ENCODE measurements around the gene CRYBG1. TPM values are rescaled to one million over a fixed set of nuclear protein-coding genes. Genes with fewer than 3 reads are reported as not detected.
"Not testable (repeated sequence)": the region's sequence is repeated elsewhere in the genome, so short reads cannot be mapped to it uniquely, and the experiment has no call there.

Gene CRYBG1
- total RNA-seq, 1 donor from 2014 or later: 24.9 TPM

DNA sequence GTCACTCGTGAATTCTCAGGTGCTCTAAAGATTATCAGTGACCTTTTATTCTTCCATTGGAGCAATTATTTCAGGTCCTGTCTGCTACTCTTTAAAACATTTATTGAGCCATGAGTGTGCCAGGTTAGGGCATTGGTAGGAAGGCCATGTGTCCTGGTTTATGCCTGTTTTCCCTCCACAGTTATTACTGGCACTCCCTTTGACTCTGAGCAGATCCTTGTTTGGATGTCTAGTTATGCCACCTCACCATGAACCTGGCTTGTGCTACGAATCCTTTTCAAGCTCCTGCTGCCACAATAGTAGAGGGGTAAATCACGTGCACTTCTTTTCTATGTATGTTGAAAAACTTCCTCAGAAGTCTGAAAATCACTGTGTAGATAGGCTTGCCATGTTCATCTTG is 27.4 kb downstream of the CRYBG1 start:
- TF ChIP-seq, protein P1, sequence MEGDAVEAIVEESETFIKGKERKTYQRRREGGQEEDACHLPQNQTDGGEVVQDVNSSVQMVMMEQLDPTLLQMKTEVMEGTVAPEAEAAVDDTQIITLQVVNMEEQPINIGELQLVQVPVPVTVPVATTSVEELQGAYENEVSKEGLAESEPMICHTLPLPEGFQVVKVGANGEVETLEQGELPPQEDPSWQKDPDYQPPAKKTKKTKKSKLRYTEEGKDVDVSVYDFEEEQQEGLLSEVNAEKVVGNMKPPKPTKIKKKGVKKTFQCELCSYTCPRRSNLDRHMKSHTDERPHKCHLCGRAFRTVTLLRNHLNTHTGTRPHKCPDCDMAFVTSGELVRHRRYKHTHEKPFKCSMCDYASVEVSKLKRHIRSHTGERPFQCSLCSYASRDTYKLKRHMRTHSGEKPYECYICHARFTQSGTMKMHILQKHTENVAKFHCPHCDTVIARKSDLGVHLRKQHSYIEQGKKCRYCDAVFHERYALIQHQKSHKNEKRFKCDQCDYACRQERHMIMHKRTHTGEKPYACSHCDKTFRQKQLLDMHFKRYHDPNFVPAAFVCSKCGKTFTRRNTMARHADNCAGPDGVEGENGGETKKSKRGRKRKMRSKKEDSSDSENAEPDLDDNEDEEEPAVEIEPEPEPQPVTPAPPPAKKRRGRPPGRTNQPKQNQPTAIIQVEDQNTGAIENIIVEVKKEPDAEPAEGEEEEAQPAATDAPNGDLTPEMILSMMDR (IDR thresholded peaks at IDR 0.05): no peak
- no peak overlapping the region for H3K4me3 ChIP-seq
- ATAC-seq (no peak), DNase-seq (no peak)
- no peaks in the 10 kb centered on the region for H3K9me3 ChIP-seq
- intact Hi-C loops (cut with DNase I): no loop called here
- no peak overlapping the region for H3K27ac ChIP-seq
- H3K27me3 ChIP-seq: peaks cover 5% of the 10 kb centered on the region
- no peaks in the 10 kb centered on the region for H3K36me3 ChIP-seq
- H3K4me1 ChIP-seq: no peaks in the 10 kb centered on the region

DNA sequence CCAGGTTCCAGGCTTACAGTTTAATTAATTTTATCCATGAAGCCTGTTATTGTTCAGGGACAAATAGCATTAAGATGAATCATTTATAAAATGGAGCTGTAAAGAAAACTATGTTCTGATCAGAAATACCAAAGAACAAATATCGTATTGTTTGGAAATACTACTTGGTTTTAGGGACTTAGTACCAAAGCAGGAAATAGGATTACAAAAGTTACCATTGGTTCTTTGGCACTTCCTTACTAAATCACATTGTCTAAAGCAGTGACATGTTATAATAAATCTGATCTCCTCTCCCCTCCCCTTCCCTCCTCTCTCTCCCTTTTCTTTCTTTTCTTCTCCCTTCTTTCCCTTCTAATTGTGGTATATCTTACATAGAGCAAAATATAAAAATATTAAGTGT is 29.6 kb downstream of the CRYBG1 start:
- Histone ChIP-seq H3K27ac (no peak overlapping the region), H3K4me1 (no peaks in the 10 kb centered on the region), H3K36me3 (no peaks in the 10 kb centered on the region), H3K9me3 (no peaks in the 10 kb centered on the region), H3K27me3 (peaks cover 5% of the 10 kb centered on the region), H3K4me3 (no peak overlapping the region)
- intact Hi-C loops (cut with DNase I): no loop called here
- DNase-seq (no peak), ATAC-seq (no peak)
- TF ChIP-seq, protein P1 (IDR thresholded peaks at IDR 0.05): no peak

- Histone ChIP-seq H3K27ac (no peak overlapping the region), H3K4me3 (no peak overlapping the region), H3K36me3 (no peaks in the 10 kb centered on the region), H3K4me1 (no peaks in the 10 kb centered on the region), H3K9me3 (no peaks in the 10 kb centered on the region), H3K27me3 (peaks cover 5% of the 10 kb centered on the region)
- DNase-seq (no peak), ATAC-seq (no peak)
- intact Hi-C loops (cut with DNase I): no loop called here
- TF ChIP-seq, protein P1 (IDR thresholded peaks at IDR 0.05): no peak
Measured at GRCh38 chr6:106396426-106397220, 36.1 kb downstream of the CRYBG1 start.

DNA sequence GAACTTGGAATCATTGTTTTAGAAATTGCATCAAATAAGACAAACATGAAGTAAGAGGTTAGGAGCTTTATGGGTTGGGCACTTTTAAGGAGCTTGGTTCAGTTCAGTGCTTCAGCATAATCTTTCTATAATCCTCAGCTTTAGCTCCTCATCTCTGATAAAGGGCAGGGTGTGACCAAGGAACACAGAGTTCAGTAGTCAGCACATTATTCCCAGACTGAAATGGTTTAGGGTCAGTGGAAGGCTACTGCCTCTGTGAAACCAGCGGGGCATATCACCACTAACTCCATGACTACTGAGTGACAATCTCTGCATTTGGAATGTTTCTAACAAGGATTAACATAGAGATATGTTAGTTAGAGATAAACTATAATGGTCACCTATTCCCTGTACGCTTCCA is 36.9 kb downstream of the CRYBG1 start:
- no peak overlapping the region for H3K27ac ChIP-seq
- TF ChIP-seq, protein P1 (IDR thresholded peaks at IDR 0.05): no peak
- H3K4me1 ChIP-seq: no peaks in the 10 kb centered on the region

DNA sequence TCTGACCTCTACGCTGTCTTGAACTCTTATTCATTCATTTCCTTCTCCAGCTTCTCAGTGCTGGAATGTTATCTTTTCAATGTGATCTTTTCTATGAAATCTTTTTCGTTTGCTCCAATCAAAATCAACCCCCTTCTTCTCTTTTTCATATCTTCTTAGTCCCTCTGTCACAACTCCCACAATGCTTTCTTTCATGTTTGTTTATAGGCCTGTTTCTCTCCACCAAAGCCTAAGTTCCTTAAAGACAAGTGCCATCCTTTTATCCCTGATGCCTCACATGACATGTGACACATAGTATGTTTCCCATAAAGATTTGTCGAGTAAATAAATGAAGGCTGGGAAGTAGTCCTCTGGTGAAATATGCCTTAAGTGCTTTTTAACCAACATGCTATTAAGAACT is 38.1 kb downstream of the CRYBG1 start:
- H3K4me3 ChIP-seq: no peak overlapping the region
- H3K9me3 ChIP-seq: no peaks in the 10 kb centered on the region
- intact Hi-C loops (cut with DNase I): no loop called here
- TF ChIP-seq, protein P1 (IDR thresholded peaks at IDR 0.05): no peak
- DNase-seq (no peak), ATAC-seq (no peak)
- H3K27me3 ChIP-seq: peaks cover 4% of the 10 kb centered on the region
- no peaks in the 10 kb centered on the region for H3K4me1 ChIP-seq
- no peak overlapping the region for H3K27ac ChIP-seq
- no peaks in the 10 kb centered on the region for H3K36me3 ChIP-seq

More for the DNA sequence above, 36.9 kb downstream of the CRYBG1 start:
- intact Hi-C loops (cut with DNase I): no loop called here
- no peak overlapping the region for H3K4me3 ChIP-seq
- DNase-seq (no peak), ATAC-seq (no peak)
- no peaks in the 10 kb centered on the region for H3K9me3 ChIP-seq
- H3K36me3 ChIP-seq: no peaks in the 10 kb centered on the region
- H3K27me3 ChIP-seq: peaks cover 4% of the 10 kb centered on the region

DNA sequence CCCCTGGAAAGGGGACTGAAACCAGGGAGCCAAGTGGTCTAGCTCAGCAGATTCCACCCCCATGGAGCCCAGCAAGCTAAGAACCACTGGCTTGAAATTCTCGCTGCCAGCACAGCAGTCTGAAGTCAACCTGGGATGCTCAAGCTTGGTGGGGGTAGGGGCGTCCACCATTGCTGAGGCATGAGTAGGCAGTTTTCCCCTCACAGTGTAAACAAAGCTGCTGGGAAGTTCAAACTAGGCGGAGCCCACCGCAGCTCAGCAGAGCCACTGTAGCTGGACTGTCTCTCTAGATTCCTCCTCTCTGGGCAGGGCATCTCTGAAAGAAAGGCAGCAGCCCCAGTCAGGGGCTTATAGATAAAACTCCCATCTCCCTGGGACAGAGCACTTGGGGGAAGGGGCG is 44.5 kb downstream of the CRYBG1 start:
- H3K27me3 ChIP-seq; H3K36me3 ChIP-seq; H3K4me3 ChIP-seq; intact Hi-C loops (cut with DNase I); H3K9me3 ChIP-seq; H3K4me1 ChIP-seq; ATAC-seq; H3K27ac ChIP-seq; DNase-seq: not testable (repeated sequence)

All from upper lobe of right lung (tissue), 1 donor.